NCI-H524 (cell line): ENCODE data around the gene EIF2B2.

Source experiments
- DNase-seq, 2 experiments: peaks; one replicate each; lab custom pipeline; 2025; lab: John Stamatoyannopoulos, UW

Gene EIF2B2

DNA sequence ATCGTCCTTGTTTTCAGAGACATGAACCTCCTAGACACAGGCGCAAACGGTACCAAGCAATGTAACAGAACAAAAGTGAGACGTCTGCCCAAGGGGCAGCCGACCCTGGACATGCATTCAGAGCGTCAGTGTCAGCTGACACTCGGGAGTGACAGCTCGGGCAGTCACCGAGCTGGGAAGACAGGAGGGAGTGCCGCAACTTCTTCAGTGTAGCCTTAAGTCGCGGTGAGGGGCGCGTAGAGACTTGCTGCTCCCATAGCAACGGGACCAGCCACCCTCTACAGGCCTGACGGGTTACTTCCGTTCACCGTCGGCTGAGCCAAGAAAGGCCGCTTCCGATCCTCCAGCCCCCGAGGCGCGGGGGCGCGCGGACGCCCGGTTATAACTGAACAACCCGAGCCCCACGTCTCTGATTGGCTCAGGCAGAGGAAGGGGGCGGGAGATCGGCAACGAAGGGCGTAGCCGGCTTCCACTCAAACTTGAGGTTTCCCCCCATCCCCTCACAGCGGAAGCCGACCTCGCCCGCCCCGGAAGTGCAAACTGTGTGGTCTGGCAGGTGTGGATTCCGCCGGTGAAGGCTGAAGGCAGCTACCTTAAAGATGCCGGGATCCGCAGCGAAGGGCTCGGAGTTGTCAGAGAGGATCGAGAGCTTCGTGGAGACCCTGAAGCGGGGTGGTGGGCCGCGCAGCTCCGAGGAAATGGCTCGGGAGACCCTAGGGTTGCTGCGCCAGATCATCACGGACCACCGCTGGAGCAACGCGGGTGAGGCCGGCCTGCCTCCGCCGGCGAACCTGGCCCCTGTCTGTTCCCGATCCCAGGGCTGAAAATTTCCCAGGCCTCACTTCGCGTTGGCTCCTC, at the start of gene EIF2B2:
EIF2B2 (plus strand) TSS at position 530 of the 858 bp plus-strand sequence; CDS start at position 600, 70 bp downstream.
- peak; percentile 100 for DNase-seq

DNA sequence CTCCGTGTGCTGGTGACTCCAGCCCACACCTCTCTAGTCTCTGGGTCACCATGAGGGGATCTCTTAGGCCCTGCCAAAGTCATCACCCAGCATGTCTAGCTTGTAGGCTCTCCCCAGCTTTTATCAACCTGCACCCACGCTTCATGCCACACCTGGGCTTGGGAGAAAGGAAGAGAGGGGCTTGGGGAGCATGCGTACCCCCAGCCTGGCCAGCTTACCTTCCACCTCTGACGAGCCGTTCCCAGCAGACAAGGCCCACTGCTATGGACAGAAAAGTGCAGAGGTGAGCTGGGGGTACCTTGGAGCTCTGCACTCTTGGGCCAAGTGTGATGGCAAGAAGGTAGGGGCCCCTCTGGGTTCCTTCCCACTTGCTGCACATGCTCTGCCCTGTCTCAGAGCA, 49.0 kb upstream of the EIF2B2 start:
- no peak for DNase-seq

DNA sequence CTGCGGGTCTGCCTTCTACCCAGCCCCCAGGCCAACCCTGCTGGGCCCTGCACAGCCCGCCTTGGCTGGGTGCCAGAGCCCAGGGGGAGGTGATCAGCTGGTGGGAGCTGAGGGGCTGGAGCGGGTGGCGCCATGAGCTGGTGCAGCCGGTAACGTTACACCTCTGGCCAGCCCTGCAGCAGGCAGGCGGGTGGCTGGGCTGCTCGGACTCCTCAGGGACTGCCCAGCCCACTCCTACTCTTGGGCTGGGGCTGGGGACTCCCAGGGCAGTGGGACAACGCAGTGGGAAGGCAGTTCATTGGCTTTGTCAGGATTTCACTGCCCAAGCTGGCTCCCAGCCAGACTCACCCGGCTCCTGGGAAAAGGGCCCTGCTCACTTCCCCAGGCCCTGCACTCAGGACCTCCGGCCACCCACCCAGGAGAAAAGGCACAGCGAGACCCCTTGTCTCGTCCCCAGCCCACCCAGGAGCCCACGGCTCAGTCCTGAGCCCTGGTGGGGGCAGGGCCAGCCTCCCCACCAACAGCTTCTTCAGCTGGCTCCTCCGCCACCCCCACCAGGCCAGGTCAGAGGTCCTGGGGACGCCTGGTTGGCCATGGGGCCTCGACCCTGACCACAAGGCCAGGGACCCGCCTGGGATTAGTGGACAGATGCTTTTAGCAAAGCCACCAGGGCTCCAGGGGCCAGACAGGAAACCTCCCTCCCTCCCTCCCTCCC, 48.3 kb upstream of the EIF2B2 start:
- DNase-seq, result peak; percentile 86 to 94

DNA sequence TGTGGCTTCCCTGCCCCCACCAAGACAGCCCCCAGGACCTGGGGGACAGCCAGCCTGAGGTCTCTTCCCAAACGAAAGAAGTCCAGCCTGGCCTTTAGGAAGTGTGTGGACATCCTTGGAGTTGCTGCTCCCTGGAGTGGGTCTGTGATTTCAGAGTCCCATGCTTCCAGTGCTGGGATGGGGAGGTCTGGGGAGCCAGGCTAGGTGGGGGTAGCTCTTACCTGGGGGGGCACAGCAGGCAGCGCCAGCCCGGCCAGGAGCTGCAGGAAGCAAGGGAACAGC, 47.8 kb upstream of the EIF2B2 start:
- DNase-seq, result peak in 1 of 2 experiments; percentile 32

DNA sequence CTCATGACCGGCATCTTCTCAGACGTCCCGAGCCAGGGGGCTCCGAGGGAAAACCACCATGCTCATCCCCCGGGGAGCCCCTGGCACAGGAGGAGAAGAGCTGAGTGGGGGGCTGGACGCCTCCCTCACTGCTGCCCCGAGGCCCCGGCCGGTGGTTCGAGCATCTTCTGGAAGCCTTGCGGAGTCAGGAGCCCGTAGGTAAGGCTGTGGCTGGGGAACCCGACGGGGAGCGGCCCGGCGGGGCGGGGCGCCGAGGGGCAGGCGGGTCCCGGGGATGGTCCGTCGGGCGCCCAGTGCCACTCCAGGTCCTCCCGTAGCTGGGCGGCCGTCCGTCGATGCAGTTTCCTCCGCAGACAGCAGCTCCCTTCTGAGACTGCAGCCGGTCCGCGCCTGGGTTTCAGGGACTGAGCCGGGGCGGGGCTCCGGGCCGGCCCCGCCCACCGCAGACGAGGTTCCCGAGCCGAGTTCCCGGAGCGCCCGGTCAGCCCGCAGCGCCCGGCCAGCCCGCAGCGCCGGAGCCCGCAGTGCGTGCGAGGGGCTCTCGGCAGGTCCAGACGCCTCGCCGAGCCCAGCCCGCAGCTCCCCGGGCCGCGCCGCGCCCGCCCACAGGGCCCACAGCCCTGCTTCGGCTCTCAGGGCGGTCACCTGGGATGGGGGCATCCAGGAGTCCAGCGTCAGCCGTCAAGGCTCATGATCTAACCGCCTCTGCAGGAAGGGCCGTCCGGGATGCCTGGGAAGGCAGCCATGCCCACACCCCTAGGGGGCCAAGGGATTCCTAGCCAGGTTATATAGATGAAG, 47.3 kb upstream of the EIF2B2 start, which contains the start of gene PGF:
PGF (minus strand) TSS at position 369 of the 798 bp plus-strand sequence; CDS start at position 14, 355 bp downstream.
- peak; percentile 18 to 73 for DNase-seq

DNA sequence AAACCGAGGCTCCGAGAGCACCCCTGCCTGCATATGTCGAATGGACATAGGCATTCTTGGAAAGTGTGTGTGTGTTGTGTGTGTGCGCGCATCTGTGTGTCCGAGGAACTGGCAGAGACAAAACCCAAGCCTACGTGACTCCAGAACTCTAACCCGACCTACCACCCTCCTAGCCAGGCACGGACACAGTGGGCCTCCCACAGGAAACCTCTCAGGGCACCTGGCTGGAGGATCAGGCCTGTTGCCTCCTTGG, 46.8 kb upstream of the EIF2B2 start:
- no peak for DNase-seq

DNA sequence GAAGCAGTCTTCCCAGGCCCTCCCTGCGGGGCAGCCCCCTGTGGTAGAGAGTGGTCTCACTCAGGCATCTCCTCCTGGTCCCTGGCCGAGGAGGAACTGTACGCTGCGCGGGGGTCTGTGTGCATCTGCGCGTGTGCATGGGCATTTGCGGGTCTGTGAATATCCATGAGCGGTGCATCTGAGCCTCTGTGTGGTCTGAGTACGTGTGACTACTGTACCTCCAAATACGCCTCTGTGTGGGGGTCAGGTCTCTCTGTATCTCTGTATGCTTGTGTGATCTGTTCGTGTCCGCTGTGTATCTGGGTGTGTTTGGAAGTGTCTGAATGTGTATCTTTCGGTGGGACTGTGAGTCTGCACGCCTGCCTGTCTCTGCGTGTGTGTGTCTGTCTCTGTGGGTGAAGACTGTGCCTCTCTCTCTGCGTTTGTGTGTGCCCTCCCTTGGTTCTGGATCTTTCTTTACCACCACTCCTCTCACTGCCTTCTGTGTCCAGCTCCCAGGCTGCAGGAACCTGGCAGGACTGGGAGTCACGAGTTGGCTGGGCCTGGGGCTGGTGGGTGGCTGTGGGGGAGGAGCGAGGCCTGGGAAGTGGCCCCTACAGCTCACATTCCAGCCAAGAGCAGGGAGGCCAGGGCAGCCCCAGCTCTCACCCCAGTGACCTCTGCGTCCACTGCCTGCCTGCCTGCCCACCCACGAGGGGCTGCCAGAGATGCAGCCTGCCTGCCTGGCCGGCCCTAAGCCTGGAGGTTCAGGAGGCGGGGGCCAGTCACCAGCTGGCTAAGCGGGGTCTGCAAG, 46.2 kb upstream of the EIF2B2 start:
- DNase-seq, result no peak

DNA sequence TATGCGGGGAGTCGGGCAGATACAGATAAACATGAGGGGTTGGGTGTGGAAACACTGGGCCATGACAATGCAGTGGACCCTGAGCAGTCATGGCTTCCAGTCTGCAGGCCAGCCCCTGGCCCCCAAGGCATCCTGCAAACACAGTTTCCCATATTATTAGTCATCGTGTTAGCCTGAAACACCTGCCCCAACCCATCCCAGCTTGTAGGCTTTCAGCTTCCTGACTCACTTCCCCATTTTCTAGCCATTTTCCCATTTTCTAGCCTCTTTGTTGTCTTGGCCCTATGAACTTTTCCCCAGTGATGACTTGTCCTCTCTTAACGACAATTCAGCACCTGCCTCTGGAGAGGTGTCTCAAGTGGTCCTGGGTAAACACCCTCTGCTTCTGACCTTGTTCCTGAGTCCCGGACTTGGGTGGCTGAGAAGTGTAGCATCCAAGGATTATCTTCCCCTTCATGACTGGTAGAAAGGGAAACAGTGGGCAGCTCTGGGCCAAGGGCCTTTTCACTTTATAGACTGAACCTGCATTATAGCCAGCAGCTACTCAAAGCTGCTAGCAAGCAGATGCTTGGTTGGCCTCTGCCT, 43.0 kb upstream of the EIF2B2 start:
- no peak for DNase-seq

DNA sequence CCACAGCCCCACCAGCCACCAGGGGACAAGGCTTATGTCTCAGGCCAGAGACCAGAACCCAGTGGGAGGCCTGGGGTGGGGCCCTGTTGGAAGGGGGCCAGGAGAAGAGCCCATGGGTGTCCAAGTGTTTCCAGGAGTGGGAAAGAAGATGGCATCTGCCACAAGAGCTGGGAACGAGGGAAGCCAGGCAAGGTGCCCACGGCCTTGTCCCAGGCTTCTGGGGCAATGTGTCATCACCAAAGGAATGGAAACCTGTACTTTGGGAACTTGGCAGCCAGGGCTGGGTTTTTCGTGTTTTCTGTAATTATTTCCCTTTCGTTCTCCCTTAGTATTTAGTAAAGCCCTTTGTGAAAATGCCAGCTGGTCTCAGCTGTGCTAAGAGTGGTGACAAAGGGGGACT, 42.0 kb upstream of the EIF2B2 start:
- no peak for DNase-seq

DNA sequence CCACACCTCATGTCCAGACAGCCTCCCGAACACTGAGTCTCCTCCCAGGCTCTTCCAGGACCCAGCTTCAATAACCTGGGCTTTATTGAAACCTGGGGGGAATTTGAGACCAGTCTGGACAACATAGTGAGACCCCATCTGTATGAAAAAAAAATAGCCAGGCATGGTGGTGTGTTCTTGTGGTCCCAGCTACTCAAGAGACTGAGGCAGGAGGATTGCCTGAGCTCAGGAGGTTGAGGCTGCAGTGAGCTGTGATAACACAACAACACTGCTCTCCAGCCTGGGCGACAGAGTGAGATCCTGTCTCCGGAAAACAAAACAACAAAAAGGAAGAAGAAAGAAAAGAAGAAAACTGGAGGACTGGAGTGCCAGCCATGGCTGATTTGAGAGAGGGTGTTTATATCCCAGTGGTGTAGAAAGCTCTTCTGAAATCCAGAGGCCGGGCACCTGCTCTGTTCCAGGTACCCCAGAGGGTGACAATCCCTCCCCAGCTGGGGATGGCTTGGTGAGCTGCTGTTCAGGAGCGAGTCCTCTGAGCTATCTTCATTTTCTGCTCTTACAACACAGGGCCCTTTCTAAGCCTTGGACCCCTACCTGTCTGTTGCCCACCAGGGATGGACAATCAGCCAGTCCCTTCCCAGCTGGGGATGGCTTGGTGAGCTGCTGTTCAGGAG, 41.3 kb upstream of the EIF2B2 start:
- no peak for DNase-seq

DNA sequence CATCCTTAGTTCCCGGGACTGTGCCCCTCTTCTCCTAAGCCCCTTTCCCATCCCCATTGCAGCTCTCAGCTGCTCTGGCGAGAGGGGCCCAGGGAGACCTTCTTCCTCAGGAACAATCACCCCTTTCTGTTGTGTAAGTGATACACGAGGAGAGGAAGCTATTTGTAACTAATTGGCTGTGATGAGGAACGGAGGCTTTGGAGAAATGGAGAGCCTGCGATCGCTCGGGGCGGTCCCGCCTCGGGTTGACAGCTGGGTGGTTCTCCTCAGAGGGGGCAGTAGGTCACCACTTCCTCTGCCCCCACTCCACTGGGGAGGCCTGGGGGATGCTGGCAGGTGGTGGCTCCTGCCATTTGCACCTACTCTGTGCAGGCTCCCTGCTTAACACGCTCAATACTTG, 40.7 kb upstream of the EIF2B2 start:
- no peak for DNase-seq

DNA sequence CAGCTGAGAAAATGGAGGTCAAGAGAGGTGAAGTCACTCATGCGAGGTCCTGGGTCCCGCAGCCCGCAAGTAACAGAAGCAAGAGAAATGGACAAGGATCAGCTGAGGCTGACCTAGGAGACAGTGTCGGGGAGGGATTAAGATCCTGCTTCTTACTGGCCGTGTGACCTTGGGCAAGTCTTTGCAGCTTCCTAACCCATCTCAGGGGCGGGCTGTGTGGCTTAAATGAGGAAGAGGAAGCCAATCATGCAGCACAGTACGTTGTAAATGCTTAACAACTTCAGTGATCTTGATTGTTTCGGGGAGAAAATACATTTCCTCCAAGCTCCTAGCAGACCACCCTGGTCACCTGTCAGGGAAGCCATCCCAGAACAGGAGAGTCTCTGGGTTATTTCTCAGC, 40.2 kb upstream of the EIF2B2 start:
- no peak for DNase-seq

DNA sequence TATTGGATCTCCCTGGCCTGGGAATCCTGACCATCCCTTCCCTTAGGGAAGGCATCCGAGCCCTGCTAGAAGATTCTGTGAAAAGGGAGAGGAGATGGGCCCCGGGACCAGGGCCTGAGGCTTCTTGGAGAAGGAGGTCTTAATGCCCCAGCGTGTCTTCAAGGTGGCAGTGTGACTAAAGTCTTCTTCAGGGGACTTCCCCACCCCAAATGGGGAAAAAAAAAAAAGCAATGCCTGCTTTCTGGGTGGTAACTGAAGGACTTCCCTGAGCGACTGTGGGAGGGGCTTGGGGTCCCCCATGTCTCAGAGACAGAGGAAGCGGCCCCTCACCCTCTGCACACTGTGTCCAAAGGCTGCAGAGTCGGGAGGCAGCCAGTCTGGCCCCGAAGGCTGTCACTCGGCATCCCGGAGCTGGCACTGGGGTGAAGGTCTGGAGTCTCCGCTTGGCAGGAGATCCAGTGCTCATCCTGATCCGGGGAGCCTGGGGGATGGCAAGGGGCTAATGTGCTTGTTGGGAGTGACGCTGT, 39.5 kb upstream of the EIF2B2 start:
- no peak for DNase-seq

DNA sequence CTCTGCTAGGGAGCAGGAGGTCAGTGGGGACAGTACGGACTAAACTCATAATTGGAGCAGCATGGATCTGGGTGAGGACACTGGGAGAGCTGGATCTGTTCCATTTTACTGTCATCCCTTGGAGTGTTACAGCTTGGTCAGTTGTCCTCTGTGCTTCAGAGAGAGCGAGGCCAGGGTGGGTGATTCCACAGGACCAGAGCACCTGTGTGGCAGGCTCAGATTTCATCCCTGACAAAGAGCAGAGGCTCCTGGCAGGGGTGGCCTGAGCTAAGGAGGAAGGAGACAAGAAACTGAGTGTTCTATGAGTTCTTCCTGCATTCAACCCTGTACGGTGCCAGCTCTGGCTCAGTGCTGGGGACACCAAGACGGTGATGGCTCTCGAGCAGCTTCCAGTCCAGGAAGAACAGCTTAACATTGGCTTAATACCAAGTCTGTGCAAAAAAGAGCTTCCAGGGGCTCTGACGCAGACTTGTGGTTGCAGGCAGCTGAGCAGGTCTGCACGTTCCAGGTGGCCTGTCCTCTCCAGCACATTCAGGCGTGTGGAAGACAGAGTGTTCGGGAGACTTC, 38.9 kb upstream of the EIF2B2 start:
- no peak for DNase-seq

DNA sequence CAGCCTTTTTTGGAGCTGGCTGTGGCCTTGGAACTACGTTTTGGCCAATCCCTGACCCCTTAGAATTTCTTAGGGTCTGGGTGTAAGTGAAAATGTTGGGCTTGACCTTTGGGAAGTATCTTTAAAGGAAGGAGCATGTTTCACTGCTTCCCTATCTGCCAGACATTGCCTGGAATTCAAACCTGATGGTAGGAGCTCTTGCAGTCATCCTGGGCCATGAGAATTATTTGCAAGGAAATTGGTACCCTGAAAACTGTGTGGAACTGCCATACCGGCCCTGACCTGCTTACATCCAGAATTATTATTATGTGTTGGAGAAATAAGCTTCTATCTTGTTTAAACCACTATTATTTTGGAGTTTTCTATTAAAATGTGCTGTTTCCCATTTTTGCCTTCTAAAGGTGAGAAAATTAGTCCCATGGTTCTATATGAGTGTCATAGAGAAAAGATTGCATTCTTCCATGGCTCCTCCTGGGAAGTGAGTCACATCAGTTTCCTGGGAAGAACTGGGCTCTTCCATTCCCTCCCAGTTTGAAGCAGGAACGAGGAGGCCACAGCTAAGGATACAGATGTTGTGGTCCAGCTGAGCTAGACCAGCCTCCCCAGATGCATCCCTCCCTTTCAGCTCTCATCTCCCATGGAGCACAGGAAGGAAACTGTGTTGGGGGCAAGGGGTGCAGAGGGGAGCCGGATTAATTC, 37.8 kb upstream of the EIF2B2 start:
- DNase-seq, result no peak

DNA sequence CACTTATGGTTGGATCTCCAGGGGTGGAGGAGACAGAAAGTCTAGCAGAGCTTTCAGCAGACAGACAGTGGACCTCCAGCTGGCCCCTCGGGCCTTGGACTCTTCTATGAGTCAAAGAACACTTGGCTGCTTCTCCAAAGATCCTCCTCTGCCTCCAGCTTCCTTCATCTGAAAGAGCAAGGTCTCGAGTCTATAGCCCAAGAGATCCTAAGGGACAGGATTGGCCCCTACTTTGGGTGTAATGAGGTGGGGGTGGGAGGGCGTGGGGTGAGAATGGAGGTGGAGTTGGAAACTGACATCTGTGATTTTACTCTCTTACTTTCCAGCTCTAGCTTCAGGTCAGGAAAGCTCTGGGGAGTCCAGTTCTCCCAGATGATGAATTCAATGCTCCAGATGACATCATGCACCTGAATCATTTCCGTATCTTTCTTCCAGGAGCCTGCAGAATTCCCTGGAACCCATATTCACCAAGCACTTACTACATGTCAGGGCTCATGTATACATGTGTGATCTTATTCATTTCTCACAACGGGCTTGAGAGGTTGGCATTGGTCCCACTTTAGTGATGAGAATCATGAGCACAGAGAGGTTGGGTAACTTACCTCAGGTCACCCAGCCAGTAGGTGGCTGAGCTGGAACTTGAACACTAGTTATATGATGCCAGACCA, 37.1 kb upstream of the EIF2B2 start:
- no peak for DNase-seq

DNA sequence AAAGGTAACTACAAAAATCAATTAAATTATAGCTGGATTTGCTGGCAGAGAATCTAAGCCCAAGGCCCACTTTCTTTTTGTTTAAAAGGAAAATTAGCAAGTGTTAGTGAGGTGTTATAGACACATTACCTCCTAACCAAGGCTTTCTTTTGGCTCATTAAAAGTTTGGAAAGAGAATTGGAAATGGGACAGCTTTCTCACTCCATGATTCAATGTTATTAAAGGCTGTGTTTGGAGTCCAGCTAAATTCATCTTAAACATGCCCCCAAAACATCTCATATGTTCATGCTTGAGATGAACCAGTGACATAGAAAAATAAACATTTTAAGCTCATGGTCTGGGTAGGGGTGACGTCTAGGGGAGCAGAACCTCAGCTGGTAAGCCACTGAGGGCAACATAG, 33.9 kb upstream of the EIF2B2 start:
- DNase-seq, result no peak

DNA sequence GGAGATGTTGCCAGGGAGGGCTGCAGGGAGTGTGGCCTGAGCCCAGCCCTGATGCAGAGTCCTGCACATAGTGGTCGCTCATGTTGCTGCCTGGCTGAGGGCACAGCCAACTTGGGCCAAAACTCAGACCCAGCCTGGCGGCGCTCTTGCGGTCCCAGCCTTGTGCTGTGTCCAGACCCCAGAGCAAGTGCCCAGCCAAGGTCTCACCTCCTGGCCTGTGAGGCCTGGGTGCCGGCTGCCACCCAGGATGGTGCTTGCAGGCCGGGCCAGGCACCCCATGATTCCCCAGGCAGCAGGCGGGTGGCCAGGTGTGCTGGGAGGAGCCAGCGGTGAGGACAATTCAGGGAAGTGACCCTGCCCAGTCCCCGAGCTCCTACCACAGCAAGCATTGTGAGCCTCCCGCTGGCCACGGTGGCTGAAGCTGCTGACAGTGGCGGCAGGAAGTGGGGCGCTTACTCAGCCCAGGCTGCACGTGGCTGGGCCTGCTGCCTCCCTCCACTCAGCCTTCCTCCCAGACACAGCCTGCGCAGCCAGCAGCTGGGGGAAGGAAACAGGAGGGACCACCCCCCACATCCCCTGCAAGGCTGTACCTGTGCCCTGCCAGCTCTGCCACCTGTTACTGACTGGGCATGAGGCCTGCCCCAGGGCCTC, 29.6 kb upstream of the EIF2B2 start:
- DNase-seq, result no peak

DNA sequence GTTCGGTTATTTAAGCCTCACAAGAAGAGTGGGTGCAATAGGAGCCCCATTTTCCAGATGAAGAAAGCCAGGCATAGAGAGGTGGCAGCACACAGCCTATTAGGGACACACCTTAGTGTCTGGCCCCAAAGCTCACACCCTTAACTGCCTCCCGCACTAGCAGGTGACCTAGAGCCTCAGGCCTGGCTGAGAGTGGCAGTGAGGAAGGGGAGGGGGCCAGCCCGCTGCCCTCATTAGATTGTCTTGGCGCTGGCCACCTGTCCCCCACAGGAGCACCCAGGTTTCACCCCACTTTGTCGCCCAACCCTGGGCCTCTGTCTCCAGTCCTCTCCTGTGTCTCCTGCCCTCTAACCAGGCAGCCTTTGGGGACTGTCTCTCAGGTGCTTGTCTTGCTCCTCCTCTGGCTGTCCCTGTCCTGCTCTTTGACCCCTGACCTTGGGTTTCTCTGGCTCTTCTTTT, 28.8 kb upstream of the EIF2B2 start:
- DNase-seq, result no peak
